Measurements from ENCODE around the gene SOCS4.

The SOCS4 gene

GRCh38 chr14:55052269-55052930 lies 25.4 kb downstream of the SOCS4 start:
- no peak for TF ChIP-seq EP300 (IDR thresholded peaks at IDR 0.05; ENCODE audit: borderline replicate concordance)
- no peak for TF ChIP-seq TAF1 (IDR thresholded peaks at IDR 0.05; ENCODE audit: low read depth)

- no peak for TF ChIP-seq EGR1 (IDR thresholded peaks at IDR 0.05)
- no peak for TF ChIP-seq MAX (IDR thresholded peaks at IDR 0.05)
- no peak for TF ChIP-seq YY1 (IDR thresholded peaks at IDR 0.05; ENCODE audit: low read depth)
- TF ChIP-seq CEBPB (IDR thresholded peaks at IDR 0.05), result no peak
- no peak for TF ChIP-seq RAD21 (IDR thresholded peaks at IDR 0.05; ENCODE audit: low read depth)
- no peak for TF ChIP-seq TAF1 (IDR thresholded peaks at IDR 0.05; ENCODE audit: low read depth)
- no peak for TF ChIP-seq REST (IDR thresholded peaks at IDR 0.05; ENCODE audit: low read depth)
- TF ChIP-seq TCF12 (IDR thresholded peaks at IDR 0.05; ENCODE audit: low read depth), result no peak
- no peak for TF ChIP-seq CREB1 (IDR thresholded peaks at IDR 0.05; ENCODE audit: low read depth)
- TF ChIP-seq FOXM1 (IDR thresholded peaks at IDR 0.05; ENCODE audit: borderline replicate concordance, low read depth), result no peak
- no peak for TF ChIP-seq NFIC (IDR thresholded peaks at IDR 0.05)
- TF ChIP-seq EP300 (IDR thresholded peaks at IDR 0.05; ENCODE audit: borderline replicate concordance), result no peak
- no peak for TF ChIP-seq ZBTB7A (IDR thresholded peaks at IDR 0.05; ENCODE audit: low read depth)
- TF ChIP-seq TEAD4 (IDR thresholded peaks at IDR 0.05), result no peak
- no peak for TF ChIP-seq USF1 (IDR thresholded peaks at IDR 0.05)
These were observed 26.0 kb downstream of the SOCS4 start for GRCh38 chr14:55053018-55053417.

- TF ChIP-seq ZBTB7A (IDR thresholded peaks at IDR 0.05; ENCODE audit: low read depth) (no peak), USF1 (IDR thresholded peaks at IDR 0.05) (no peak), FOXM1 (IDR thresholded peaks at IDR 0.05; ENCODE audit: borderline replicate concordance, low read depth) (no peak), EP300 (IDR thresholded peaks at IDR 0.05; ENCODE audit: borderline replicate concordance) (no peak), NFIC (IDR thresholded peaks at IDR 0.05) (no peak), EGR1 (IDR thresholded peaks at IDR 0.05) (no peak), TCF12 (IDR thresholded peaks at IDR 0.05; ENCODE audit: low read depth) (no peak), MAX (IDR thresholded peaks at IDR 0.05) (no peak), TEAD4 (IDR thresholded peaks at IDR 0.05) (no peak), TAF1 (IDR thresholded peaks at IDR 0.05; ENCODE audit: low read depth) (no peak)
These were observed 26.5 kb downstream of the SOCS4 start for GRCh38 chr14:55053500-55053899.

GRCh38 chr14:55054098-55054497 lies 27.1 kb downstream of the SOCS4 start:
- TF ChIP-seq CREB1 (IDR thresholded peaks at IDR 0.05; ENCODE audit: low read depth) (no peak), RAD21 (IDR thresholded peaks at IDR 0.05; ENCODE audit: low read depth) (no peak), TEAD4 (IDR thresholded peaks at IDR 0.05) (no peak), EP300 (IDR thresholded peaks at IDR 0.05; ENCODE audit: borderline replicate concordance) (no peak), ZBTB7A (IDR thresholded peaks at IDR 0.05; ENCODE audit: low read depth) (no peak), REST (IDR thresholded peaks at IDR 0.05; ENCODE audit: low read depth) (no peak), NFIC (IDR thresholded peaks at IDR 0.05) (no peak), YY1 (IDR thresholded peaks at IDR 0.05; ENCODE audit: low read depth) (no peak), EGR1 (IDR thresholded peaks at IDR 0.05) (no peak), MAX (IDR thresholded peaks at IDR 0.05) (no peak), CEBPB (IDR thresholded peaks at IDR 0.05) (no peak)

- no peak for TF ChIP-seq TCF12 (IDR thresholded peaks at IDR 0.05; ENCODE audit: low read depth)
- TF ChIP-seq REST (IDR thresholded peaks at IDR 0.05; ENCODE audit: low read depth), result no peak
- no peak for TF ChIP-seq CREB1 (IDR thresholded peaks at IDR 0.05; ENCODE audit: low read depth)
- TF ChIP-seq NFIC (IDR thresholded peaks at IDR 0.05), result no peak
- no peak for TF ChIP-seq EP300 (IDR thresholded peaks at IDR 0.05; ENCODE audit: borderline replicate concordance)
These were observed 30.9 kb downstream of the SOCS4 start for GRCh38 chr14:55057919-55058318.

All from Ishikawa (cell line).